Measurements from ENCODE around the gene SRM. TPM values are rescaled to one million over a fixed set of nuclear protein-coding genes. Genes with fewer than 3 reads are reported as not detected.

The SRM gene
- total RNA-seq, 6 donors from 2014 or later, result 7.3 to 72.9 (median 50.2) TPM

GRCh38 chr1:11070876-11071275 is 11.1 kb upstream of the SRM start:
- Histone ChIP-seq H3K4me1 (no peaks in the 10 kb centered on the region), H3K27ac (no peak overlapping the region), H3K9me3 (no peaks in the 10 kb centered on the region), H3K36me3 (peaks cover 47 to 100% (median 92%) of the 10 kb centered on the region in 4 donors), H3K4me3 (no peak overlapping the region), H3K27me3 (no peaks in the 10 kb centered on the region)
- ATAC-seq (ENCODE audit: low FRiP score in 2 of 2) (no peak), DNase-seq (no peak)
- WGBS, 2 donors, result 91 to 92% methylated on average over 11 of the region's 11 CpGs
- TF ChIP-seq, protein P1, sequence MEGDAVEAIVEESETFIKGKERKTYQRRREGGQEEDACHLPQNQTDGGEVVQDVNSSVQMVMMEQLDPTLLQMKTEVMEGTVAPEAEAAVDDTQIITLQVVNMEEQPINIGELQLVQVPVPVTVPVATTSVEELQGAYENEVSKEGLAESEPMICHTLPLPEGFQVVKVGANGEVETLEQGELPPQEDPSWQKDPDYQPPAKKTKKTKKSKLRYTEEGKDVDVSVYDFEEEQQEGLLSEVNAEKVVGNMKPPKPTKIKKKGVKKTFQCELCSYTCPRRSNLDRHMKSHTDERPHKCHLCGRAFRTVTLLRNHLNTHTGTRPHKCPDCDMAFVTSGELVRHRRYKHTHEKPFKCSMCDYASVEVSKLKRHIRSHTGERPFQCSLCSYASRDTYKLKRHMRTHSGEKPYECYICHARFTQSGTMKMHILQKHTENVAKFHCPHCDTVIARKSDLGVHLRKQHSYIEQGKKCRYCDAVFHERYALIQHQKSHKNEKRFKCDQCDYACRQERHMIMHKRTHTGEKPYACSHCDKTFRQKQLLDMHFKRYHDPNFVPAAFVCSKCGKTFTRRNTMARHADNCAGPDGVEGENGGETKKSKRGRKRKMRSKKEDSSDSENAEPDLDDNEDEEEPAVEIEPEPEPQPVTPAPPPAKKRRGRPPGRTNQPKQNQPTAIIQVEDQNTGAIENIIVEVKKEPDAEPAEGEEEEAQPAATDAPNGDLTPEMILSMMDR (IDR thresholded peaks at IDR 0.05), result no peak
- TF ChIP-seq EP300 (IDR thresholded peaks at IDR 0.05) (no peak), POLR2AphosphoS5 (IDR thresholded peaks at IDR 0.05) (no peak), POLR2A (IDR thresholded peaks at IDR 0.05) (no peak)

DNA sequence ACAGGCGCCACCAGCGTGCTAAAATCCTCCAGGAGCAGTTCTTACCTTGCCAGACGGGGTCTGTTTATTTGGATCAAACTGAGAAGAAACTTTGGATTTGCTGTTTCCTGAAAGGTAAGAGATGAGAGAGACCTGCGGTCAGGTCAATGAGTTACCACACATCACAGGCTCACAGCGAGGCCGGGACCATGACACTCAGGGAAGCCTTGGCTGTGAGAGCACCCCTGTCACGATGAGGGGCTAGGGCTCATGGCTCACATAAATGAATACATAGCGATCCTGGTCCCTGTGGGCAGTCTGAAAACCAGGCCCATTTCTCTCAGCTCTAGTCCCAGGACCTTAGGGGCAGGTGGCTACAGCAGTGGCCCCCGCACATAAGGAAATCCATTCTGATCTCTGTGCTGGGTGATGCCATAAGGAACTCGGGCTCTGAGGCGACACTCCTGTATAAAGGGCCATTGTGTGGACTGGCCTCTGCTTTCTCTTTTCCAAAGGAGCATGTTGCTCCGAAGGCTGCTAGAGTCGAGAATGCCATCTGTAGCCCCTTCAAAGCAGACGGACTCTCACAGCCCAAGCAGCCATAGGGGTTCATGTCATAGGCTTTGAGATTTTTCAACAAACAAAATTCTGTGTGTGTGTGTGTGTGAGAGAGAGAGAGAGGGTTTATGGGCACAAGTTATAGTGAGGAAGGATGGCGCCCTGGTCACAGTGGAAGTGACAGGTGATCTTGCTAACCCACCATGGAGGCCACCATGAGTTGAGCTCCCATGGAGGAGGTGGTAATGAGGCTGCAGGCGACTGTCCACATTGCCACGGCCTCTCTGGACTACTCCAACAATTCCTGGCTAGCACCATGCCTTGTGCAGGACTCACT is 9.0 kb upstream of the SRM start:
- DNase-seq, result no peak
- H3K9me3 ChIP-seq, result no peaks in the 10 kb centered on the region
- no peak overlapping the region for H3K27ac ChIP-seq
- peaks cover 40 to 98% (median 80%) of the 10 kb centered on the region in 4 donors for H3K36me3 ChIP-seq
- TF ChIP-seq POLR2A (IDR thresholded peaks at IDR 0.05) (no peak), POLR2AphosphoS5 (IDR thresholded peaks at IDR 0.05) (no peak), EP300 (IDR thresholded peaks at IDR 0.05) (no peak)
- TF ChIP-seq, protein P1 (IDR thresholded peaks at IDR 0.05), result no peak
- H3K27me3 ChIP-seq, result no peaks in the 10 kb centered on the region
- no peaks in the 10 kb centered on the region for H3K4me1 ChIP-seq
- WGBS, 2 donors, result 92 to 93% methylated on average over 11 to 17 of the region's 17 CpGs
- no peak for ATAC-seq (ENCODE audit: low FRiP score in 2 of 2)
- H3K4me3 ChIP-seq, result no peak overlapping the region

DNA sequence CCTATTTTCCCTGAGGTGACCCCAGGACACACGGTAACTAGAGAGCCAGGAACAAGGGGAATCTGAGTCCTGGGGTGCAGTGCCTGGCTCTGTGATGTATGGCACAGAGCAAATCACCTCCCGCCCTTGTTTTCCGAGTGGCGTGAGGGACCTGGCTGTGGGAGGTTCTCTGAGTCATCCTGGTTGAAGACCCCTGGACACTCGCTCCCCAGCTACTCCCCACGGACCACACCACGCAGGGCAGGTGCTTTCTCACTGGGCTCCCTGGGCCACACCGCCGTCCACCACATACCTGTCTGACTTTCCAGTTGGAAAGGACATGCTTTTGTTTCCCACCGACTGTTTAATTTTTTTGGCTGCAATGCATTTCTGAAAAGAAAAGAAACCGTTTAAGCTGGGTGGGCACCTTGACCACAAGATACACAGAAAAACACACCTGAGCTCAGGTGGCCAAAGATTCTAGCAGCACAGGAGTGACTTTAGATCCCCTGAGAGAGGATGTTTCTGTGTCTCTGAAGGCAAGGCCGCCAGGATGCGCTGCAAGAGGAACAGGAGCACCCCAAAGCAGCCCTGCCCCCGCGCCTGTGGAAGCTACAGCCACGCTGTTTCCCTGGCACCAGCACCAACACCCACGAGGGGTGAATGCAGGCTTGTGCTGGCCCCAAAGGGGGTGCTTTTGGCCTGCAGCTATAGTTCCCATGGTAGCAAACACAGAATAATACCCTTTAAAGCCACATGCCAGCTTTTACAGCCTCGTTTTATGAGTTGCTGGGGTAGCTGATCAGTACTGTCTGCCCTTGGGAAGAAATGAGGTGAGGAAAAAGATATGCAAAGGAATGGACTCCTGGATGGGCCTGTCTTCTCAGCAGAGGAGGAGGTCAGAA is 8.1 kb upstream of the SRM start:
- Histone ChIP-seq H3K4me1 (no peaks in the 10 kb centered on the region), H3K9me3 (no peaks in the 10 kb centered on the region), H3K36me3 (peaks cover 31 to 97% (median 76%) of the 10 kb centered on the region in 4 donors), H3K27me3 (no peaks in the 10 kb centered on the region), H3K4me3 (no peak overlapping the region), H3K27ac (no peak overlapping the region)
- WGBS, 2 donors, result 91 to 94% methylated on average over 18 of the region's 18 CpGs
- DNase-seq (no peak), ATAC-seq (ENCODE audit: low FRiP score in 2 of 2) (no peak)
- TF ChIP-seq, protein P1 (IDR thresholded peaks at IDR 0.05), result no peak
- TF ChIP-seq POLR2AphosphoS5 (IDR thresholded peaks at IDR 0.05), result no peak
- no peak for TF ChIP-seq POLR2A (IDR thresholded peaks at IDR 0.05)
- no peak for TF ChIP-seq EP300 (IDR thresholded peaks at IDR 0.05)

GRCh38 chr1:11065796-11066195 is 6.0 kb upstream of the SRM start:
- DNase-seq (no peak), ATAC-seq (ENCODE audit: low FRiP score in 2 of 2) (no peak)
- Histone ChIP-seq H3K27ac (no peak overlapping the region), H3K4me1 (peaks cover 6 to 7% (median 7%) of the 10 kb centered on the region in 4 donors), H3K27me3 (no peaks in the 10 kb centered on the region), H3K4me3 (no peak overlapping the region), H3K36me3 (peaks cover 28 to 75% (median 55%) of the 10 kb centered on the region in 4 donors), H3K9me3 (no peaks in the 10 kb centered on the region)
- 97% methylated on average over 1 of the region's 1 CpG for WGBS, 2 donors
- TF ChIP-seq, protein P1 (IDR thresholded peaks at IDR 0.05), result no peak
- TF ChIP-seq EP300 (IDR thresholded peaks at IDR 0.05) (no peak), POLR2AphosphoS5 (IDR thresholded peaks at IDR 0.05) (no peak), POLR2A (IDR thresholded peaks at IDR 0.05) (no peak)
